Testis (tissue), 3 donors: ENCODE data around the gene AFAP1. TPM values are rescaled to one million over a fixed set of nuclear protein-coding genes. Genes with fewer than 3 reads are reported as not detected.

Source experiments
- DNase-seq: peaks from one replicate; pipeline ENCODE4 v3.0.0-alpha.2; 2019
- H3K27ac ChIP-seq, 2 donors: fragments of 200-600 bp; sonication (generic); one replicate each; pipeline ENCODE4 v1.5.1; 2019
- H3K27me3 ChIP-seq: fragments of 200-600 bp; sonication (generic); one replicate; pipeline ENCODE4 v1.5.1; 2019
- H3K36me3 ChIP-seq: fragments of 200-600 bp; sonication (generic); one replicate; pipeline ENCODE4 v1.5.1; 2017; ENCODE audit warnings: low read depth; ENCODE audit errors: missing control alignments
- H3K4me1 ChIP-seq: fragments of 200-600 bp; sonication (generic); one replicate; pipeline ENCODE4 v1.5.1; 2019
- H3K4me3 ChIP-seq, 2 donors: fragments of 200-600 bp; sonication (generic); one replicate each; pipeline ENCODE4 v1.5.1; 2017 to 2019
- H3K9me3 ChIP-seq: fragments of 200-600 bp; sonication (generic); one replicate; pipeline ENCODE4 v1.5.1; 2017
- POLR2A ChIP-seq: fragments of 450-650 bp; IDR thresholded peaks from one replicate; pipeline ENCODE4 v1.6.1; 2017; ENCODE audit warnings: antibody characterized with exemption, mild to moderate bottlenecking, moderate library complexity
- WGBS, 2 donors: methylation state at CpG; one replicate each; pipeline ENCODE4 v1.1.5; 2018; 5-methylcytosine and 5-hydroxymethylcytosine counted together
- intact Hi-C: fragments of 100-400 bp; cut with DNase I; formaldehyde crosslinking; loops from one replicate; pipeline ENCODE4 v1.15.1; 2023; ENCODE audit warnings: low total_unique reads
- polyA plus RNA-seq: library from polyadenylated mRNA; stranded (reverse); fragments of 350-450 nt; fragmentation: Illumina TruSeq; extraction: RNeasy Lipid Tissue Mini Kit (QIAGEN cat#74804); gene quantifications from one replicate; pipeline ENCODE4 v1.2.3, GENCODE V29; 2014; ENCODE audit warnings: low read depth, low replicate concordance; ENCODE audit not compliant: insufficient read depth
- total RNA-seq, 2 donors: library from RNA; depleted of rRNA; stranded (reverse); fragments of >200 nt; gene quantifications; one replicate each; pipeline ENCODE4 v1.2.3, GENCODE V29; 2016
- TF ChIP-seq, protein P1 (sequence below), 3 experiments: fragments of 450-650 bp in 2 of 3; fragments of 200-600 bp in 1 of 3; sonication (generic) in 1 of 3; IDR thresholded peaks; one replicate each; pipeline ENCODE4 v1.5.1; 2016 to 2019; ENCODE audit warnings: antibody characterized with exemption in 3 of 3, mild to moderate bottlenecking in 2 of 3, moderate library complexity in 1 of 3

AFAP1 gene
- total and polyA plus RNA-seq, 3 donors from 2014 or later = 23.1 to 52.4 (median 51.4) TPM

DNA sequence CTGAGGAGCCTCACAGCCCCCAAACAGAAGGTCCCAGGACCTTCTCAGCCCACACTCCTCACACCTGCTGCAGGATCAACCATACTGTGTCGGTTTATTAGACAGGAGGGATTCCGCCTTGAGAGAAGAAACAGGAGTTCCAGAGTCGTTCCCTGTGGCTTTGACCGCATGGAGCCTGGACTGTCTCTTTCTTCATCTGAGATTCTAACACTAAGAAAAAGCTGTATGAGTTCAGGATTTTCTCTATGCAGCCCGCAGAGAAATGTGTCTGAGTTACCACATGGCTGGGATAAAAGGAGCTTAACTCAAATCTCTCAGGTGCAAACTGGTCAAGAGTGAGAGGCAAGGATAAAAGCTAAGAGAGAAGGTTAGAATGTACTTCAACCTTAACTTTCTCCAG is 126.7 kb downstream of the AFAP1 start:
- 76 to 92% methylated on average over 4 to 5 of the region's 5 CpGs for WGBS, 2 donors
- no peak for TF ChIP-seq POLR2A
- TF ChIP-seq, protein P1, sequence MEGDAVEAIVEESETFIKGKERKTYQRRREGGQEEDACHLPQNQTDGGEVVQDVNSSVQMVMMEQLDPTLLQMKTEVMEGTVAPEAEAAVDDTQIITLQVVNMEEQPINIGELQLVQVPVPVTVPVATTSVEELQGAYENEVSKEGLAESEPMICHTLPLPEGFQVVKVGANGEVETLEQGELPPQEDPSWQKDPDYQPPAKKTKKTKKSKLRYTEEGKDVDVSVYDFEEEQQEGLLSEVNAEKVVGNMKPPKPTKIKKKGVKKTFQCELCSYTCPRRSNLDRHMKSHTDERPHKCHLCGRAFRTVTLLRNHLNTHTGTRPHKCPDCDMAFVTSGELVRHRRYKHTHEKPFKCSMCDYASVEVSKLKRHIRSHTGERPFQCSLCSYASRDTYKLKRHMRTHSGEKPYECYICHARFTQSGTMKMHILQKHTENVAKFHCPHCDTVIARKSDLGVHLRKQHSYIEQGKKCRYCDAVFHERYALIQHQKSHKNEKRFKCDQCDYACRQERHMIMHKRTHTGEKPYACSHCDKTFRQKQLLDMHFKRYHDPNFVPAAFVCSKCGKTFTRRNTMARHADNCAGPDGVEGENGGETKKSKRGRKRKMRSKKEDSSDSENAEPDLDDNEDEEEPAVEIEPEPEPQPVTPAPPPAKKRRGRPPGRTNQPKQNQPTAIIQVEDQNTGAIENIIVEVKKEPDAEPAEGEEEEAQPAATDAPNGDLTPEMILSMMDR (IDR thresholded peaks at IDR 0.05) = no peak
- H3K36me3 ChIP-seq = no peaks in the 10 kb centered on the region
- DNase-seq = no peak
- H3K27me3 ChIP-seq = no peaks in the 10 kb centered on the region
- no peaks in the 10 kb centered on the region for H3K9me3 ChIP-seq
- peaks cover 2% of the 10 kb centered on the region for H3K4me1 ChIP-seq
- intact Hi-C loops = no loop called here
- no peak overlapping the region for H3K4me3 ChIP-seq
- H3K27ac ChIP-seq = no peak overlapping the region

GRCh38 chr4:7812231-7812857 is 127.3 kb downstream of the AFAP1 start:
- Histone ChIP-seq H3K4me3 (no peak overlapping the region), H3K9me3 (no peaks in the 10 kb centered on the region), H3K27ac (no peak overlapping the region), H3K36me3 (no peaks in the 10 kb centered on the region), H3K4me1 (no peaks in the 10 kb centered on the region), H3K27me3 (no peaks in the 10 kb centered on the region)
- no peak for DNase-seq
- WGBS, 2 donors = 84 to 91% methylated on average over 17 to 18 of the region's 18 CpGs
- TF ChIP-seq POLR2A = no peak
- TF ChIP-seq, protein P1 (IDR thresholded peaks at IDR 0.05) = no peak
- intact Hi-C loops = no loop called here

- no peak for TF ChIP-seq POLR2A
- intact Hi-C loops = no loop called here
- H3K36me3 ChIP-seq = no peaks in the 10 kb centered on the region
- no peak overlapping the region for H3K27ac ChIP-seq
- H3K4me1 ChIP-seq = no peaks in the 10 kb centered on the region
- H3K9me3 ChIP-seq = no peaks in the 10 kb centered on the region
- DNase-seq = no peak
- 78 to 87% methylated on average over 19 to 25 of the region's 25 CpGs for WGBS, 2 donors
- H3K27me3 ChIP-seq = no peaks in the 10 kb centered on the region
- no peak overlapping the region for H3K4me3 ChIP-seq
Measured at GRCh38 chr4:7811536-7812191, 128.0 kb downstream of the AFAP1 start.

DNA sequence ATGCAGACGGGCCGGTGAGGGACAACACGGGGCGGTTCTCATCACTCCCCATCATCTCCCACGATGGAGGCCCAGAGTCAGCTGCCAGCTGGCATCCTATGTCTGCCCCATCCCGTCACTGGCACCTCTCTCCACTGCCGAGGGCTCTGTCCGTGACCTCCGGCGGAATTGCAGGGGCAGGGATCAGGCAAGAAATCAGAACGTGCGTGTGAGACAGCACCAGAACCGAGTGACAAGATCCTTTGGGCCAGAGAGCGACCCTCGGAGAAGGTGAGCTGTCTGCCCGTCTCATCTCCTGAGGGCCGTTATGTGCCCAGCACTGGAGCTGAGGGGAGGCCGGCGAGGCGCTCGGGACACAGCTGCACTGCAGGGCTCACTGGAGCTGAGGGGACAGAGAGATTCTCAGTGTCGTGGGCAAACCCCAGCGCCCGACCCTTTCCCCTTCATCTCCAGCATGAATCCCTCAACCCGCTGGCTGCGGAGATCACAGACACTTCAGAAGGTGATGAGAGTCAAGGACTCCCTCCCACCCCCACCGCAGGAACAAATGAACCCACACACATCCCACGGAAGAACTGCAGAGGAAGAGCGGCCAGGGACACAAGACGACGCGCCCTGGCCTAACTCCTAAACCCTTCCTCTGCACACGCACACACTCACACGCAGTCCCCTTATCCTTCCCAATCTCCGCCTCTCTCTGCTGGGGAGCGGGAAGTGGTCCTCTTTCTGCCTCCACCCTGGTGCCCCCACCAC is 128.7 kb downstream of the AFAP1 start:
- no peak overlapping the region for H3K4me3 ChIP-seq
- H3K4me1 ChIP-seq = peaks cover 5% of the 10 kb centered on the region
- TF ChIP-seq POLR2A = no peak
- TF ChIP-seq, protein P1 (IDR thresholded peaks at IDR 0.05) = no peak
- WGBS, 2 donors = 86 to 87% methylated on average over 28 to 36 of the region's 36 CpGs
- H3K36me3 ChIP-seq = no peaks in the 10 kb centered on the region
- no peak overlapping the region for H3K27ac ChIP-seq
- no peaks in the 10 kb centered on the region for H3K27me3 ChIP-seq
- no peaks in the 10 kb centered on the region for H3K9me3 ChIP-seq
- no peak for DNase-seq
- intact Hi-C loops = no loop called here

GRCh38 chr4:7808752-7809151 is 130.9 kb downstream of the AFAP1 start:
- Histone ChIP-seq H3K27me3 (no peaks in the 10 kb centered on the region), H3K9me3 (no peaks in the 10 kb centered on the region), H3K36me3 (no peaks in the 10 kb centered on the region), H3K4me1 (peaks cover 14% of the 10 kb centered on the region), H3K27ac (no peak overlapping the region), H3K4me3 (no peak overlapping the region)
- intact Hi-C loops = no loop called here
- no peak for TF ChIP-seq POLR2A
- TF ChIP-seq, protein P1 (IDR thresholded peaks at IDR 0.05) = no peak
- WGBS, 2 donors = 86 to 88% methylated on average over 6 of the region's 6 CpGs
- DNase-seq = no peak
